Effector CD8-positive, alpha-beta T cell (primary cell): ENCODE results near the gene CD47.
A peak's percentile ranks its signal among the peaks of the same experiment; 100 is the strongest.

ENCODE experiments used
- DNase-seq: peaks from one replicate; lab custom pipeline; 2025; lab: John Stamatoyannopoulos, UW
- total RNA-seq, 4 experiments: gene quantifications; one replicate each; lab custom pipeline; 2026; lab: John Stamatoyannopoulos, UW

CD47 gene
- total RNA-seq: 233 to 294 (median 258) reads per million in 4 experiments

GRCh38 chr3:108090701-108091497 is at the start of gene CD47:
TSS of gene CD47 (minus strand) at chr3:108091031. CDS start at chr3:108090908, 123 bp downstream.
- DNase-seq: peak; percentile 90

- DNase-seq: no peak
Observed at GRCh38 chr3:108137460-108137814, 46.6 kb upstream of the CD47 start.

- no peak for DNase-seq
Observed at GRCh38 chr3:108136561-108137459, 46.0 kb upstream of the CD47 start.

- no peak for DNase-seq
Observed at GRCh38 chr3:108134555-108134880, 43.7 kb upstream of the CD47 start.

- DNase-seq: no peak
Observed at GRCh38 chr3:108133858-108134554, 43.2 kb upstream of the CD47 start.

GRCh38 chr3:108133048-108133369 is 42.2 kb upstream of the CD47 start:
- DNase-seq: no peak

- DNase-seq: no peak
Observed at GRCh38 chr3:108131475-108132134, 40.8 kb upstream of the CD47 start.

- DNase-seq: no peak
Observed at GRCh38 chr3:108130701-108131474, 40.1 kb upstream of the CD47 start.

- DNase-seq: no peak
Observed at GRCh38 chr3:108130236-108130635, 39.4 kb upstream of the CD47 start.

- DNase-seq: peak; percentile 17
Observed at GRCh38 chr3:108127301-108127988, 36.6 kb upstream of the CD47 start.

GRCh38 chr3:108126348-108126747 is 35.5 kb upstream of the CD47 start:
- no peak for DNase-seq

- DNase-seq: peak; percentile 13
Observed at GRCh38 chr3:108125550-108126071, 34.8 kb upstream of the CD47 start.

- no peak for DNase-seq
Observed at GRCh38 chr3:108125153-108125543, 34.3 kb upstream of the CD47 start.

GRCh38 chr3:108124337-108125152 is 33.7 kb upstream of the CD47 start:
- peak; percentile 32 for DNase-seq

- DNase-seq: no peak
Observed at GRCh38 chr3:108123326-108123725, 32.5 kb upstream of the CD47 start.

- DNase-seq: no peak
Observed at GRCh38 chr3:108122276-108122675, 31.4 kb upstream of the CD47 start.

GRCh38 chr3:108119398-108120104 is 28.7 kb upstream of the CD47 start:
- DNase-seq: no peak

GRCh38 chr3:108118038-108118768 is 27.4 kb upstream of the CD47 start:
- DNase-seq: no peak
